Measurements from ENCODE around the gene ZNF2.

DNA sequence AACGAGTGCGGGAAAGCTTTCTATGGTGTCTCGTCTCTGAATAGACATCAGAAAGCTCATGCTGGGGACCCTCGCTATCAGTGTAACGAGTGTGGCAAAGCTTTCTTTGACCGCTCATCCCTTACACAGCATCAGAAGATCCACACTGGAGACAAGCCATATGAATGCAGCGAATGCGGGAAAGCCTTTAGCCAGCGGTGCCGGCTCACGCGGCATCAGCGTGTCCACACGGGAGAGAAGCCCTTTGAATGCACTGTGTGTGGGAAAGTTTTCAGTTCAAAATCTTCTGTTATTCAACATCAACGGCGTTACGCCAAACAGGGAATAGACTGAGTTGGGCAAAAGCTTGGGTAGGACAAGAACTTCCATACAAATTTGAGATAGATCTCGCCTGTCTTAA lies 16.2 kb downstream of the ZNF2 start:
- TF ChIP-seq, protein P1, sequence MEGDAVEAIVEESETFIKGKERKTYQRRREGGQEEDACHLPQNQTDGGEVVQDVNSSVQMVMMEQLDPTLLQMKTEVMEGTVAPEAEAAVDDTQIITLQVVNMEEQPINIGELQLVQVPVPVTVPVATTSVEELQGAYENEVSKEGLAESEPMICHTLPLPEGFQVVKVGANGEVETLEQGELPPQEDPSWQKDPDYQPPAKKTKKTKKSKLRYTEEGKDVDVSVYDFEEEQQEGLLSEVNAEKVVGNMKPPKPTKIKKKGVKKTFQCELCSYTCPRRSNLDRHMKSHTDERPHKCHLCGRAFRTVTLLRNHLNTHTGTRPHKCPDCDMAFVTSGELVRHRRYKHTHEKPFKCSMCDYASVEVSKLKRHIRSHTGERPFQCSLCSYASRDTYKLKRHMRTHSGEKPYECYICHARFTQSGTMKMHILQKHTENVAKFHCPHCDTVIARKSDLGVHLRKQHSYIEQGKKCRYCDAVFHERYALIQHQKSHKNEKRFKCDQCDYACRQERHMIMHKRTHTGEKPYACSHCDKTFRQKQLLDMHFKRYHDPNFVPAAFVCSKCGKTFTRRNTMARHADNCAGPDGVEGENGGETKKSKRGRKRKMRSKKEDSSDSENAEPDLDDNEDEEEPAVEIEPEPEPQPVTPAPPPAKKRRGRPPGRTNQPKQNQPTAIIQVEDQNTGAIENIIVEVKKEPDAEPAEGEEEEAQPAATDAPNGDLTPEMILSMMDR (IDR thresholded peaks at IDR 0.05; ENCODE audit: low read length): no peak
- TF ChIP-seq EZH2phosphoT487 (IDR thresholded peaks at IDR 0.05; ENCODE audit: low read length) (no peak), EZH2 (optimal IDR thresholded peaks at IDR 0.05; ENCODE audit: low read depth, low read length) (no peak)
